PC-9 (cell line): ENCODE results near the gene ERMAP. TPM values are rescaled to one million over a fixed set of nuclear protein-coding genes. Genes with fewer than 3 reads are reported as not detected.
"Not testable (repeated sequence)": the region's sequence is repeated elsewhere in the genome, so short reads cannot be mapped to it uniquely, and the experiment has no call there.

Experiments used
- BruUV-seq: library from RNA; stranded (reverse); fragments of 400-500 nt; replicated peaks from 2 replicates; lab custom pipeline; 2021; lab: Mats Ljungman, UMichigan
- CTCF ChIA-PET: fragments of 300-600 bp; sonication (Branson Sonifier 250); formaldehyde crosslinking; loops from one replicate; lab custom pipeline; 2022; ENCODE audit warnings: antibody characterized with exemption; lab: Charles Lee
- POLR2A ChIA-PET: fragments of 300-600 bp; sonication (Branson Sonifier 250); formaldehyde crosslinking; loops from one replicate; lab custom pipeline; 2022; ENCODE audit warnings: antibody characterized with exemption; ENCODE audit not compliant: unreplicated experiment; lab: Charles Lee
- DNase-seq, 2 experiments: peaks; one replicate each; pipeline versions ENCODE4 v3.0.0 to v3.0.0-alpha.2; 2015 to 2022; ENCODE audit warnings: mixed read lengths in 1 of 2
- H2AFZ ChIP-seq: fragments of 200-600 bp; sonication (generic); 2 replicates; pipeline ENCODE4 v1.8.1; 2017; ENCODE audit warnings: antibody characterized with exemption
- H3F3A ChIP-seq: fragments of 200-600 bp; sonication (generic); 2 replicates; pipeline ENCODE4 v1.8.1; 2017; ENCODE audit warnings: antibody characterized with exemption, mild to moderate bottlenecking, low read depth; ENCODE audit not compliant: insufficient read depth
- H3K27ac ChIP-seq: fragments of 200-600 bp; sonication (generic); 2 replicates; pipeline ENCODE4 v1.6.1; 2016; ENCODE audit warnings: mixed run types
- H3K27me3 ChIP-seq: fragments of 200-600 bp; sonication (generic); 2 replicates; pipeline ENCODE4 v1.6.1; 2016; ENCODE audit warnings: low read depth, mixed run types; ENCODE audit not compliant: insufficient read depth
- H3K36me3 ChIP-seq: fragments of 200-600 bp; sonication (generic); 2 replicates; pipeline ENCODE4 v1.6.1; 2016; ENCODE audit warnings: low read depth, mixed run types
- H3K4me1 ChIP-seq: fragments of 200-600 bp; sonication (generic); replicated peaks from 2 replicates; pipeline ENCODE4 v1.6.1; 2016; ENCODE audit warnings: mixed run types; ENCODE audit not compliant: insufficient read depth
- H3K4me2 ChIP-seq: fragments of 200-600 bp; sonication (generic); 2 replicates; pipeline ENCODE4 v1.6.1; 2017; ENCODE audit warnings: mixed run types
- H3K4me3 ChIP-seq: fragments of 200-600 bp; sonication (generic); 2 replicates; pipeline ENCODE4 v1.6.1; 2016; ENCODE audit warnings: mixed run types
- H3K79me2 ChIP-seq: fragments of 200-600 bp; sonication (generic); 2 replicates; pipeline ENCODE4 v1.6.1; 2017; ENCODE audit warnings: low read depth, mixed run types
- H3K9me2 ChIP-seq: fragments of 200-600 bp; sonication (generic); 2 replicates; pipeline ENCODE4 v1.8.1; 2017; ENCODE audit warnings: mild to moderate bottlenecking; ENCODE audit not compliant: insufficient read depth
- H3K9me3 ChIP-seq: fragments of 200-600 bp; sonication (generic); 2 replicates; pipeline ENCODE4 v1.8.1; 2016; ENCODE audit warnings: low read depth; ENCODE audit not compliant: insufficient read depth
- H4K20me1 ChIP-seq: fragments of 200-600 bp; sonication (generic); 2 replicates; pipeline ENCODE4 v1.8.1; 2017; ENCODE audit not compliant: insufficient read depth
- CTCF ChIP-seq: fragments of 200-600 bp; sonication (generic); conservative IDR thresholded peaks from 2 replicates; pipeline ENCODE4 v1.6.1; 2017; ENCODE audit warnings: mixed run types, antibody characterized with exemption, mild to moderate bottlenecking, moderate library complexity
- EZH2 ChIP-seq: fragments of 200-600 bp; sonication (generic); IDR thresholded peaks from 2 replicates; pipeline ENCODE4 v1.8.0; 2017; ENCODE audit warnings: antibody characterized with exemption, low read depth
- intact Hi-C: fragments of 100-400 bp; cut with micrococcal nuclease; formaldehyde crosslinking; loops from one replicate; pipeline ENCODE4 v1.10.0; 2022; ENCODE audit not compliant: unreplicated experiment
- total RNA-seq: library from RNA; stranded (reverse); gene quantifications from 2 replicates; pipeline ENCODE4 v1.2.3, GENCODE V29; 2021

Gene ERMAP
- total RNA-seq, 1 experiment from 2014 or later: 20.8 TPM

- no peaks in the 10 kb centered on the region for H3K4me1 ChIP-seq
- H2AFZ ChIP-seq: no peak overlapping the region
- no TSS peak for BruUV-seq
- intact Hi-C loops: no loop called here
- peaks cover 8% of the 10 kb centered on the region; the same call in 1 of the 2 replicates for H3F3A ChIP-seq
- no peak for DNase-seq
- H3K27ac ChIP-seq: no peak overlapping the region
- H3K4me2 ChIP-seq: no peak overlapping the region
- POLR2A ChIA-PET: no interaction called here
- H3K27me3 ChIP-seq: no peaks in the 10 kb centered on the region
- H3K36me3 ChIP-seq: peaks cover 24% of the 10 kb centered on the region
- CTCF ChIA-PET: no interaction called here
- H3K4me3 ChIP-seq: no peak overlapping the region
- no peaks in the 10 kb centered on the region for H4K20me1 ChIP-seq
- H3K79me2 ChIP-seq: no peaks in the 10 kb centered on the region
- H3K9me3 ChIP-seq: peaks cover 23% of the 10 kb centered on the region
- no peak for TF ChIP-seq EZH2
- no peaks in the 10 kb centered on the region for H3K9me2 ChIP-seq
Measured at GRCh38 chr1:42853116-42853884, 36.4 kb downstream of the ERMAP start.

GRCh38 chr1:42856554-42856953 is 39.6 kb downstream of the ERMAP start:
- H3K4me3 ChIP-seq, H3F3A ChIP-seq, CTCF ChIA-PET, H3K4me1 ChIP-seq, H2AFZ ChIP-seq, H3K79me2 ChIP-seq, H3K27ac ChIP-seq, H4K20me1 ChIP-seq, DNase-seq, BruUV-seq, intact Hi-C loops, H3K4me2 ChIP-seq, H3K9me2 ChIP-seq, H3K36me3 ChIP-seq, H3K27me3 ChIP-seq: not testable (repeated sequence)
- POLR2A ChIA-PET: interaction anchor here (0.6 kb wide), 1 partner anchor 22 kb away, joined by 3 read pairs; no protein-coding TSS in a partner anchor
- H3K9me3 ChIP-seq: peaks cover 39% of the 10 kb centered on the region

GRCh38 chr1:42859366-42859765 is 42.4 kb downstream of the ERMAP start:
- H3K9me2 ChIP-seq, H3K4me2 ChIP-seq, H4K20me1 ChIP-seq, H3F3A ChIP-seq, H3K36me3 ChIP-seq, CTCF ChIA-PET, POLR2A ChIA-PET, H3K4me3 ChIP-seq, H3K4me1 ChIP-seq, H2AFZ ChIP-seq, H3K79me2 ChIP-seq, BruUV-seq, H3K27ac ChIP-seq, H3K27me3 ChIP-seq, intact Hi-C loops: not testable (repeated sequence)
- peak in 1 of 2 experiments; percentile 58 for DNase-seq
- peaks cover 47% of the 10 kb centered on the region for H3K9me3 ChIP-seq

- Histone ChIP-seq H3F3A (no peaks in the 10 kb centered on the region), H3K4me2 (no peak overlapping the region), H3K9me2 (no peaks in the 10 kb centered on the region), H3K4me1 (no peaks in the 10 kb centered on the region), H3K79me2 (no peaks in the 10 kb centered on the region), H2AFZ (no peak overlapping the region), H3K36me3 (no peaks in the 10 kb centered on the region), H3K9me3 (peaks cover 50% of the 10 kb centered on the region), H3K27me3 (no peaks in the 10 kb centered on the region), H3K4me3 (no peak overlapping the region), H3K27ac (no peak overlapping the region), H4K20me1 (no peaks in the 10 kb centered on the region)
- DNase-seq: no peak
- CTCF ChIA-PET: no interaction called here
- POLR2A ChIA-PET: no interaction called here
- BruUV-seq: no TSS peak
- intact Hi-C loops: no loop called here
- no peak for TF ChIP-seq CTCF
- TF ChIP-seq EZH2: no peak
Measured at GRCh38 chr1:42860339-42861013, 43.6 kb downstream of the ERMAP start.
